Panc1 (cell line): ENCODE measurements around the gene TMEM202. TPM values are rescaled to one million over a fixed set of nuclear protein-coding genes. Genes with fewer than 3 reads are reported as not detected.
A peak's percentile ranks its signal among the peaks of the same experiment; 100 is the strongest.

Source experiments
- ATAC-seq: fragments of 200-7000 bp; cut with Tn5 transposase; 2 replicates; pipeline ENCODE4 v1.9.1; 2020; ENCODE audit warnings: mild to moderate bottlenecking, moderate library complexity
- BruUV-seq: library from RNA; stranded (reverse); fragments of 400-500 nt; replicated peaks from 2 replicates; lab custom pipeline; 2021; lab: Mats Ljungman, UMichigan
- CTCF ChIA-PET: fragments of 300-600 bp; sonication (Branson Sonifier 250); formaldehyde crosslinking; loops from one replicate; lab custom pipeline; 2022; ENCODE audit warnings: antibody characterized with exemption; lab: Charles Lee
- POLR2A ChIA-PET: fragments of 300-600 bp; sonication (Branson Sonifier 250); formaldehyde crosslinking; loops from one replicate; lab custom pipeline; 2022; ENCODE audit warnings: antibody characterized with exemption; lab: Charles Lee
- DNase-seq: peaks from one replicate; pipeline ENCODE4 v3.0.0-alpha.2; 2010; ENCODE audit warnings: low read depth, low spot score
- H3K27ac ChIP-seq: 2 replicates; pipeline ENCODE4 v1.5.1; 2011; ENCODE audit warnings: mild to moderate bottlenecking, low read length, inconsistent platforms
- H3K27me3 ChIP-seq: fragments of 200-500 bp; sonication (Bioruptor generic); 2 replicates; pipeline ENCODE4 v1.6.0; 2014; ENCODE audit warnings: low read length, inconsistent platforms; ENCODE audit not compliant: control insufficient read depth, insufficient read depth
- H3K36me3 ChIP-seq: fragments of 200-500 bp; sonication (Bioruptor generic); 2 replicates; pipeline ENCODE4 v1.5.1; 2014; ENCODE audit warnings: inconsistent platforms, mild to moderate bottlenecking, low read length, moderate library complexity; ENCODE audit not compliant: control insufficient read depth, insufficient read depth
- H3K4me1 ChIP-seq: 2 replicates; pipeline ENCODE4 v1.5.1; 2011; ENCODE audit warnings: inconsistent platforms, mild to moderate bottlenecking, low read length, moderate library complexity; ENCODE audit not compliant: control insufficient read depth, insufficient read depth
- H3K4me3 ChIP-seq, 2 experiments: 2 replicates each; pipeline ENCODE4 v1.5.1; 2011 to 2012; ENCODE audit warnings: low read depth in 2 of 2, low read length in 2 of 2, mild to moderate bottlenecking in 2 of 2, inconsistent platforms in 1 of 2, moderate library complexity in 1 of 2
- H3K9me3 ChIP-seq: fragments of 200-500 bp; sonication (Bioruptor generic); 2 replicates; pipeline ENCODE4 v1.5.1; 2014; ENCODE audit warnings: low read depth, mild to moderate bottlenecking, inconsistent platforms, low read length, moderate library complexity; ENCODE audit not compliant: control insufficient read depth, insufficient read depth
- CTCF ChIP-seq: fragments of 450-650 bp; IDR thresholded peaks from 2 replicates; pipeline ENCODE4 v1.5.1; 2017; ENCODE audit warnings: mild to moderate bottlenecking
- POLR2AphosphoS5 ChIP-seq: IDR thresholded peaks from 2 replicates; pipeline ENCODE4 v1.6.1; 2012; ENCODE audit warnings: mild to moderate bottlenecking, low read depth, low read length, moderate library complexity
- REST ChIP-seq, 2 experiments: IDR thresholded peaks; 2 replicates each; pipeline ENCODE4 v1.6.1; 2011 to 2012; ENCODE audit warnings: low read depth in 2 of 2, control low read depth in 1 of 2, low read length in 1 of 2, mild to moderate bottlenecking in 1 of 2, moderate library complexity in 1 of 2; ENCODE audit not compliant: insufficient read depth in 1 of 2
- SIN3A ChIP-seq: IDR thresholded peaks from 2 replicates; pipeline ENCODE4 v1.6.1; 2012; ENCODE audit warnings: low read depth, mild to moderate bottlenecking, low read length, moderate library complexity, borderline replicate concordance; ENCODE audit not compliant: insufficient read depth
- TCF7L2 ChIP-seq: IDR thresholded peaks from 2 replicates; pipeline ENCODE4 v1.6.1; 2011; ENCODE audit warnings: mild to moderate bottlenecking, low read depth, low read length, inconsistent platforms
- in situ Hi-C: cut with HindIII; loops from 2 replicates; pipeline ENCODE4 v1.10.0; 2016; ENCODE audit warnings: low sequenced_read_pairs, low pct_unique_long_range_greater_than_20kb
- intact Hi-C: fragments of 100-400 bp; cut with micrococcal nuclease; formaldehyde crosslinking; loops from one replicate; pipeline ENCODE4 v1.10.0; 2022; ENCODE audit not compliant: unreplicated experiment
- total RNA-seq: library from RNA; stranded (reverse); gene quantifications from one replicate; pipeline ENCODE4 v1.2.1, GENCODE V29; 2021; ENCODE audit not compliant: unreplicated experiment

The TMEM202 gene
- total RNA-seq, 1 experiment from 2014 or later, result not detected

- Histone ChIP-seq H3K9me3 (no peaks in the 10 kb centered on the region), H3K4me1 (peaks cover 8% of the 10 kb centered on the region; the same call in 1 of the 2 replicates), H3K27me3 (no peaks in the 10 kb centered on the region), H3K4me3 (peak overlapping the region; percentile 78 to 79), H3K36me3 (no peaks in the 10 kb centered on the region), H3K27ac (peak overlapping the region; percentile 93)
- in situ Hi-C loops, result no loop called here
- POLR2A ChIA-PET, result interaction anchor here (0.6 to 1.3 kb wide), 3 partner anchors 84 to 1503 kb away, joined by 3 to 10 read pairs (median 3); no protein-coding TSS in a partner anchor
- ATAC-seq, result peak; percentile 78
- no TSS peak for BruUV-seq
- no peak for TF ChIP-seq POLR2AphosphoS5
- TF ChIP-seq REST (IDR thresholded peaks at IDR 0.05; ENCODE audit: insufficient read depth in 1 of 2, low read depth in 2 of 2, low read length in 1 of 2), result no peak
- TF ChIP-seq TCF7L2, result no peak
- no peak for TF ChIP-seq SIN3A
- no peak for TF ChIP-seq CTCF
- DNase-seq, result no peak
- intact Hi-C loops, result loop anchor here (10.0 kb wide), 1 partner anchor 99 kb away; the partner anchor contains the start of gene ARIH1
- CTCF ChIA-PET, result interaction anchor here (0.6 to 1.0 kb wide), 3 partner anchors 23 to 84 kb away, joined by 3 to 9 read pairs (median 5); no protein-coding TSS in a partner anchor
Measured at GRCh38 chr15:72375501-72375845, 22.6 kb upstream of the TMEM202 start.

- no peaks in the 10 kb centered on the region for H3K9me3 ChIP-seq
- BruUV-seq, result TSS peak; percentile 97
- TF ChIP-seq REST (IDR thresholded peaks at IDR 0.05; ENCODE audit: insufficient read depth in 1 of 2, low read depth in 2 of 2, low read length in 1 of 2) (0 out of 4 replicates have a peak, but pooled peaks of 1 of the 2 experiments have one; percentile 23), CTCF (no peak), TCF7L2 (peak; percentile 51; the same call in 1 of the 2 replicates), SIN3A (peak; percentile 100), POLR2AphosphoS5 (peak; percentile 96)
- intact Hi-C loops (loop anchor here (10.0 kb wide), 1 partner anchor 99 kb away; the partner anchor contains the start of gene ARIH1), in situ Hi-C loops (no loop called here)
- H3K4me1 ChIP-seq, result peaks cover 8% of the 10 kb centered on the region; the same call in 1 of the 2 replicates
- H3K4me3 ChIP-seq, result peak within 1 kb of the TSS; percentile 78 to 79
- ChIA-PET CTCF (interaction anchor here (0.6 to 1.0 kb wide), 3 partner anchors 24 to 83 kb away, joined by 3 to 9 read pairs (median 5); no protein-coding TSS in a partner anchor), POLR2A (interaction anchor here (0.6 to 1.3 kb wide), 4 partner anchors 83 to 234 kb away, joined by 3 to 6 read pairs (median 3); no protein-coding TSS in a partner anchor)
- peak; percentile 96 for ATAC-seq
- H3K27ac ChIP-seq, result peak within 1 kb of the TSS; percentile 93
- DNase-seq, result peak; percentile 73
- no peaks in the 10 kb centered on the region for H3K27me3 ChIP-seq
- H3K36me3 ChIP-seq, result no peaks in the 10 kb centered on the region
Measured at GRCh38 chr15:72375846-72376581, 22.1 kb upstream of the TMEM202 start, which contains the start of gene HEXA. Gene HEXA, minus strand, starts transcription at chr15:72376014. Its CDS starts 42 bp downstream, at chr15:72375972.
